Thymus (tissue), 11 donors: Measurements from ENCODE around the gene RAD51B. TPM values are rescaled to one million over a fixed set of nuclear protein-coding genes. Genes with fewer than 3 reads are reported as not detected.
A peak's percentile ranks its signal among the peaks of the same experiment; 100 is the strongest.

ENCODE experiments used
- DNase-seq, 9 donors: peaks; one replicate each; pipeline ENCODE4 v3.0.0-alpha.2; 2013; ENCODE audit warnings: low spot score in 9 of 9, low read depth in 6 of 9, missing footprints in 1 of 9
- H3K27ac ChIP-seq, 2 donors: one replicate each; pipeline ENCODE4 v1.5.1; 2013; ENCODE audit warnings: control low read depth in 1 of 2, low read depth in 1 of 2, low read length in 1 of 2, mild to moderate bottlenecking in 1 of 2, moderate library complexity in 1 of 2
- H3K27me3 ChIP-seq, 2 donors: one replicate each; pipeline ENCODE4 v1.5.1; 2013; ENCODE audit warnings: low read length in 1 of 2; ENCODE audit not compliant: control insufficient read depth in 2 of 2, insufficient read depth in 1 of 2
- H3K36me3 ChIP-seq, 2 donors: one replicate each; pipeline ENCODE4 v1.5.1; 2013; ENCODE audit warnings: low read length in 1 of 2, mild to moderate bottlenecking in 1 of 2, moderate library complexity in 1 of 2; ENCODE audit not compliant: control insufficient read depth in 2 of 2, insufficient read depth in 2 of 2
- H3K4me1 ChIP-seq, 2 donors: one replicate each; pipeline ENCODE4 v1.5.1; 2013; ENCODE audit warnings: low read length in 2 of 2; ENCODE audit not compliant: control insufficient read depth in 2 of 2, insufficient read depth in 2 of 2
- H3K4me3 ChIP-seq, 2 donors: one replicate each; pipeline ENCODE4 v1.5.1; 2013; ENCODE audit warnings: low read length in 2 of 2, control low read depth in 1 of 2, mild to moderate bottlenecking in 1 of 2
- H3K9me3 ChIP-seq, 2 donors: one replicate each; pipeline ENCODE4 v1.5.1; 2013; ENCODE audit warnings: low read length in 1 of 2, mild to moderate bottlenecking in 1 of 2; ENCODE audit not compliant: control insufficient read depth in 2 of 2, insufficient read depth in 1 of 2
- WGBS: extraction: QIAGEN DNeasy Blood & Tissue Kit; methylation state at CpG from one replicate; pipeline ENCODE4 v1.1.7; 2013; 5-methylcytosine and 5-hydroxymethylcytosine counted together
- polyA plus RNA-seq: library from polyadenylated mRNA; stranded (reverse); fragments of 200-250 nt; gene quantifications from one replicate; pipeline ENCODE4 v1.2.3, GENCODE V29; 2013
- total RNA-seq: library from RNA; stranded (reverse); fragments of 120-200 nt; gene quantifications from one replicate; pipeline ENCODE4 v1.2.4, GENCODE V29; 2013
- donor health status: healthy.

Gene RAD51B
- total and polyA plus RNA-seq, 2 donors: 7.8 to 17.8 TPM

GRCh38 chr14:68358500-68358899 is 538.9 kb downstream of the RAD51B start:
- peaks cover 0 to 31% of the 10 kb centered on the region in 2 donors for H3K4me1 ChIP-seq
- DNase-seq: no peak
- no peak overlapping the region for H3K4me3 ChIP-seq
- H3K9me3 ChIP-seq: no peaks in the 10 kb centered on the region
- WGBS: 99% methylated on average over 1 of the region's 1 CpG
- peak overlapping the region in 1 of 2 donors; percentile 34 for H3K27ac ChIP-seq
- no peaks in the 10 kb centered on the region for H3K36me3 ChIP-seq
- no peaks in the 10 kb centered on the region for H3K27me3 ChIP-seq

- Histone ChIP-seq H3K27me3 (no peaks in the 10 kb centered on the region), H3K9me3 (peaks cover 0 to 6% of the 10 kb centered on the region in 2 donors), H3K27ac (peak overlapping the region; percentile 34 to 76), H3K4me1 (peaks cover 0 to 39% of the 10 kb centered on the region in 2 donors), H3K36me3 (no peaks in the 10 kb centered on the region), H3K4me3 (no peak overlapping the region)
- DNase-seq: no peak
- WGBS: 80% methylated on average over 12 of the region's 12 CpGs
Measured at GRCh38 chr14:68359022-68359836, 539.6 kb downstream of the RAD51B start.

GRCh38 chr14:68359837-68360552 is 540.4 kb downstream of the RAD51B start:
- peak overlapping the region; percentile 34 to 76 for H3K27ac ChIP-seq
- peak in 1 of 9 donors; percentile 24 for DNase-seq

GRCh38 chr14:68361231-68361630 is 541.7 kb downstream of the RAD51B start:
- Histone ChIP-seq H3K4me3 (no peak overlapping the region), H3K27ac (no peak overlapping the region), H3K27me3 (no peaks in the 10 kb centered on the region), H3K4me1 (peaks cover 0 to 48% of the 10 kb centered on the region in 2 donors), H3K36me3 (no peaks in the 10 kb centered on the region), H3K9me3 (peaks cover 0 to 7% of the 10 kb centered on the region in 2 donors)
- no peak for DNase-seq
- over 99% methylated on average over 2 of the region's 2 CpGs for WGBS

More at GRCh38 chr14:68359837-68360552, 540.4 kb downstream of the RAD51B start:
- WGBS: 77% methylated on average over 8 of the region's 8 CpGs
- peaks cover 0 to 7% of the 10 kb centered on the region in 2 donors for H3K9me3 ChIP-seq
- no peak overlapping the region for H3K4me3 ChIP-seq
- H3K36me3 ChIP-seq: no peaks in the 10 kb centered on the region
- no peaks in the 10 kb centered on the region for H3K27me3 ChIP-seq
- H3K4me1 ChIP-seq: peaks cover 0 to 46% of the 10 kb centered on the region in 2 donors

- H3K27ac ChIP-seq: peak overlapping the region in 1 of 2 donors; percentile 48
Measured at GRCh38 chr14:68362846-68363245, 543.3 kb downstream of the RAD51B start.

GRCh38 chr14:68363466-68363842 is 543.9 kb downstream of the RAD51B start:
- Histone ChIP-seq H3K4me1 (peaks cover 2 to 53% of the 10 kb centered on the region in 2 donors), H3K27ac (peak overlapping the region in 1 of 2 donors; percentile 60), H3K9me3 (peaks cover 0 to 7% of the 10 kb centered on the region in 2 donors), H3K27me3 (no peaks in the 10 kb centered on the region), H3K36me3 (no peaks in the 10 kb centered on the region), H3K4me3 (no peak overlapping the region)
- WGBS: 85% methylated on average over 11 of the region's 11 CpGs
- DNase-seq: no peak

More at GRCh38 chr14:68362846-68363245, 543.3 kb downstream of the RAD51B start:
- Histone ChIP-seq H3K4me3 (no peak overlapping the region), H3K4me1 (peaks cover 0 to 51% of the 10 kb centered on the region in 2 donors), H3K27me3 (no peaks in the 10 kb centered on the region), H3K9me3 (peaks cover 0 to 7% of the 10 kb centered on the region in 2 donors), H3K36me3 (no peaks in the 10 kb centered on the region)
- no peak for DNase-seq
- WGBS: 78% methylated on average over 4 of the region's 4 CpGs

GRCh38 chr14:68363843-68364767 is 544.5 kb downstream of the RAD51B start:
- Histone ChIP-seq H3K4me1 (peaks cover 3 to 55% of the 10 kb centered on the region in 2 donors), H3K36me3 (no peaks in the 10 kb centered on the region), H3K4me3 (no peak overlapping the region), H3K27ac (peak overlapping the region; percentile 58 to 60), H3K9me3 (peaks cover 0 to 7% of the 10 kb centered on the region in 2 donors), H3K27me3 (no peaks in the 10 kb centered on the region)
- 95% methylated on average over 34 of the region's 34 CpGs for WGBS
- no peak for DNase-seq

- no peak for DNase-seq
- H3K4me3 ChIP-seq: no peak overlapping the region
- peak overlapping the region; percentile 36 to 46 for H3K27ac ChIP-seq
- no peaks in the 10 kb centered on the region for H3K27me3 ChIP-seq
- WGBS: 96% methylated on average over 6 of the region's 6 CpGs
- peaks cover 5 to 51% of the 10 kb centered on the region in 2 donors for H3K4me1 ChIP-seq
- peaks cover 0 to 7% of the 10 kb centered on the region in 2 donors for H3K9me3 ChIP-seq
- no peaks in the 10 kb centered on the region for H3K36me3 ChIP-seq
Measured at GRCh38 chr14:68364792-68365192, 545.2 kb downstream of the RAD51B start.
